Amygdala (tissue), 56 donors: ENCODE results near the gene ZNF677.
"Not testable (repeated sequence)": the region's sequence is repeated elsewhere in the genome, so short reads cannot be mapped to it uniquely, and the experiment has no call there.

ENCODE experiments used
- DNase-seq, 56 donors: peaks; one replicate each; lab custom pipeline; 2025; lab: John Stamatoyannopoulos, UW

The ZNF677 gene

DNA sequence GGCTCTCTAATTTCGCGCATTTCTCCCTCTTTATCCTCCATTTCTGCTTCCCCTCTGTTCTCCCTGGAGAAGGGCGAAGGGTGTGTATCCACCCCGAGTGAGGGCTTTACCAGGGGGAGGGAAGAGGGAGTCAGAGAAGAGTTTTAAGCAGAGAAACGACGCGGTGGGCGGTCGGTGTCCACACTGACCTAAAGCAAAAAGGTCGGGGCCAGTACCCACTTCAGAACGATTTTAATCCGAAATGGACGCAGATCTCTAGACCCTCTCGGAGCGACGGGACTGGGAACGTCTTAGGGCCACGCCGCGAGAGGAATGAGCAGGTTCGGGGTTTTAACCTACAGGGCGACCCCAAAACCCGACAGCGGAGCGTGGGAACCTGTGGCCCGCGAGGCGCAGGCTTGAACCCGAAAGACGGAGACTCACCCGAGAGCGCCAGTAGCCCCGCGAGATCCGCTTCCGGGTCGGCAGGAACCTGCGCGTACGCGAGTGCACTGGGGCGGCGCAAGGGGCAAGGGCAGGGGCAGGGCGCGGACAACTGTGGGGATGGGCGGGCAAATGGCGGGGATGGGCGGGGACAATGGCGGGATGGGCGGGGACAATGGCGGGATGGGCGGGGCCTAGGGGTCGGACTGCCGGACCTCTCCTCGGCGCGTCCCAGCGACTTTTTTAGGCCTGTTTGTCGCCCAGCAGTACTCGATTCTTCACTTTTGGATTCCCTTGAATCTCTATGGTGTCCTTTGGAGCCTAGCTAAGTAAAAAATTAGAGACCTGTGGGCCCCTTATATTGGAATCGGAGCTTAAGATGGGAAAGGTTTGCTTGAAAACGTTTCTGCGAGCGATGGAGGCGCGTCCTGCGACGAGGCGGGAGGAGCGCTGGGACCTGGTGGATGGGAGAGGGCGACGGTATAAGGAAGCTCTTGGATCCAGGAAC lies at the start of gene ZNF677:
ZNF677 (minus strand) TSS at position 463 of the 931 bp plus-strand sequence. CDS start 3,323 bp downstream, outside the sequence.
- DNase-seq: peak; percentile 46 to 97 (median 88)

GRCh38 chr19:53301341-53301740 lies 46.7 kb upstream of the ZNF677 start:
- DNase-seq: not testable (repeated sequence)

GRCh38 chr19:53294786-53295441 lies 40.2 kb upstream of the ZNF677 start:
- DNase-seq: no peak

- no peak for DNase-seq
Measured at GRCh38 chr19:53290758-53291549, 36.3 kb upstream of the ZNF677 start.

DNA sequence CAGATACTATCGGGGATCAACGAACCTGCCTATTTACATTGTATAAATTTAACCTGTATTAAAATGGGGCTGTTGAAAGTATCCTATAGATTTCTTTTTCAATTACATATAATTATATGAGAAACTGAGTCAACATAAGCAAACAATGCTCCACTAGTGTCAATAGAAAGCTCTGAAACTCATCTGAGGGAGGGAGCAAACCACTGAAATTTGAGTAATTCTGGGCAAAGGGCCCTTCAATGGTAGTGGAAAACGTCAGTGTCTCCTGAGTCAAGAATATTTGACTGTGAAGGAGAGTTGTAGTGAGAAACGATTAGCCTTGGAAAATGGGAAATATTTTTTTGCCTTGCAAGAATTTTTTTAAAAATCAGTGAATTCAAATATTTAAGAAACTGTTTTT lies 30.4 kb upstream of the ZNF677 start:
- DNase-seq: no peak

- DNase-seq: not testable (repeated sequence)
Measured at GRCh38 chr19:53281947-53282346, 27.3 kb upstream of the ZNF677 start.

- DNase-seq: no peak
Measured at GRCh38 chr19:53275480-53275879, 20.8 kb upstream of the ZNF677 start.

GRCh38 chr19:53272044-53272443 lies 17.4 kb upstream of the ZNF677 start:
- no peak for DNase-seq

DNA sequence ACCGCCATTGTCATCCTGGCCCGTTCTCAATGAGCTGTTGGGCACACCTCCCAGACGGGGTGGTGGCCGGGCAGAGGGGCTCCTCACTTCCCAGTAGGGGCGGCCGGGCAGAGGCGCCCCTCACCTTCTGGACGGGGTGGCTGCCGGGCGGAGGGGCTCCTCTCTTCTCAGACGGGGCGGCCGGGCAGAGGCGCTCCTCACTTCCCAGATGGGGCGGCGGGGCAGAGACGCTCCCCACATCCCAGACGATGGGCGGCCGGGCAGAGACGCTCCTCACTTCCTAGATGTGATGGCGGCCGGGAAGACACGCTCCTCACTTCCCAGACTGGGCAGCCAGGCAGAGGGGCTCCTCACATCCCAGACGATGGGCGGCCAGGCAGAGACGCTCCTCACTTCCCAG lies 15.2 kb upstream of the ZNF677 start:
- DNase-seq: not testable (repeated sequence)

GRCh38 chr19:53267623-53268022 lies 12.9 kb upstream of the ZNF677 start, which contains the start of gene VN1R4:
TSS of gene VN1R4 (minus strand) at chr19:53267723. CDS start at chr19:53267665, 58 bp downstream.
- DNase-seq: not testable (repeated sequence)

- not testable (repeated sequence) for DNase-seq
Measured at GRCh38 chr19:53257715-53258342, 3.2 kb upstream of the ZNF677 start, which contains the start of gene VN1R2. TSS of gene VN1R2 (plus strand) at chr19:53258292. CDS start at chr19:53258376, 84 bp downstream.

DNA sequence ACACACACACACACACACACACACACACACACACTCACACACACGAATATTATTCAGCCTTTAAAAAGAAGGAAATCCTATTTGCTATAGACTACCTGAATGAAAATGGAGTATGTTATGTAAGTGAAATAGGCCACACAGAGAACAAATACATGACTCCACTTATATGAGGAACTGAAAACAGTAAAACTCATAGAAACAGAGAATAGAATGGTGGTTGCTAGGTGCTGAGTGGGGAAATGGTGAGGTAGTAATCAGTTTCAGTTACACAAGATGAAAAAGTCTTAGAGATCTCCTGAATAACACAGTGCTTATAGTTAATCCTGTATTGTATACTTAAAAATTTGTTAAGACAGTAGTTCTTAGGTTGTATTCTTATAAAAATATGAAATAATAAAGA lies 8.2 kb downstream of the ZNF677 start:
- DNase-seq: no peak

GRCh38 chr19:53237114-53237777 lies 17.4 kb downstream of the ZNF677 start:
- no peak for DNase-seq

DNA sequence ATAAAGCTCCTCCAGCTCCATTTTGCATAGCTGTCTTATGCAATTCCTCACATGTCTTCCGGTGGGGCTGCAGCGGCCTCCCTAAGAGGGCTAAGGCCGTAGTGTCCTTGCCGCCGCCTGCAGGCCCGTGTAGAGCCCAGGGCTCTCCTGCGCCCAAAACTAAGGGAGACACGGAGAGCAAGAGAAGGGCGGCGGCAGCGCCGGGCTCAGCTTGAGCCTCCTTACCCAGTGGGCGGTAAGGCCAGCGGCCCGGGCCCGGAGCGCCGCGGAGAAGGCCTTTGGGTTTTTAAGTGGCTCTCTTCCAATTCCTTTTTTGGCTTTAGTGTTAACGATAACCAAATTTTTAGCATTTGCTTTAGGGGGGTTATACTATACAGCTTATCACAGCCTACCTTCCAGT lies 30.1 kb downstream of the ZNF677 start:
- no peak for DNase-seq

DNA sequence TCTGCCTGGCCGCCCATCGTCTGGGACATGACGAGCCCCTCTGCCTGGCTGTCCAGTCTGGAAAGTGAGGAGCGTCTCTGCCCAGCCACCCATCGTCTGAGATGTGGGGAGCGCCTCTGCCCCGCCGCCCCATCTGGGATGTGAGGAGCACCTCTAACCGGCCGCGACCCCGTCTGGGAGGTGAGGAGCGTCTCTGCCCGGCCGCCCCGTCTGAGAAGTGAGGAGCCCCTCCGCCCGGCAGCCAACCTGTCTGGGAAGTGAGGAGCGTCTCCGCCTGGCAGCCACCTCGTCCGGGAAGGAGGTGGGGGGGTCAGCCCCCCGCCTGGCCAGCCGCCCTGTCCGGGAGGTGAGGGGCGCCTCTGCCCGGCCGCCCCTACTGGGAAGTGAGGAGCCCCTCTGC lies 32.0 kb downstream of the ZNF677 start:
- DNase-seq: not testable (repeated sequence)

DNA sequence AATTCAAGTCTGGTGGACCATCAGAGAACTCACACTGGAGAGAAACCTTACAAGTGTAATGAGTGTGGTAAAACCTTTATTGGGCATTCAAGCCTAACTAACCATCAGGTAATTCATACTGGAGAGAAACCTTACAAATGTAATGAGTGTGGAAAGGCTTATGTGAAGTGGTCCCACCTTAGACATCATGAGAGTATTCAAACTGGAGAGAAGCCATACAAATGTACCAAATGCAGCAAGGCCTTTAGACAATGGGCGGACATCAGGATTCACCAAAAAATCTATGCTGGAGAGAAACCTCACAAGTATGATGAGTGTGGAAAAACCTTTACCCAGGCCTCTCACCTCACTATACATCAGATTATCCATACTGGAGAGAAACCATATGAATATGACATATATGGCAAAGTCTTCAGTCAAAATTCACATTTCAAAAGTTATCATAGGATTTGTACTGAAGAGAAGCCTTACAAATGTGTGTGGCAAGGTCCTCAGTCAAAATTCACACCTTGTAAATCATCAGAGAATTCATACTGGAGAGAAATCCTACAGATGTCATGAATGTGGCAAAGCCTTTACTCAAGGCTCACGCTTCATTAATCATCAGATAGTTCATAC lies 41.9 kb downstream of the ZNF677 start:
- DNase-seq: no peak

GRCh38 chr19:53211554-53211953 lies 43.1 kb downstream of the ZNF677 start:
- DNase-seq: not testable (repeated sequence)

DNA sequence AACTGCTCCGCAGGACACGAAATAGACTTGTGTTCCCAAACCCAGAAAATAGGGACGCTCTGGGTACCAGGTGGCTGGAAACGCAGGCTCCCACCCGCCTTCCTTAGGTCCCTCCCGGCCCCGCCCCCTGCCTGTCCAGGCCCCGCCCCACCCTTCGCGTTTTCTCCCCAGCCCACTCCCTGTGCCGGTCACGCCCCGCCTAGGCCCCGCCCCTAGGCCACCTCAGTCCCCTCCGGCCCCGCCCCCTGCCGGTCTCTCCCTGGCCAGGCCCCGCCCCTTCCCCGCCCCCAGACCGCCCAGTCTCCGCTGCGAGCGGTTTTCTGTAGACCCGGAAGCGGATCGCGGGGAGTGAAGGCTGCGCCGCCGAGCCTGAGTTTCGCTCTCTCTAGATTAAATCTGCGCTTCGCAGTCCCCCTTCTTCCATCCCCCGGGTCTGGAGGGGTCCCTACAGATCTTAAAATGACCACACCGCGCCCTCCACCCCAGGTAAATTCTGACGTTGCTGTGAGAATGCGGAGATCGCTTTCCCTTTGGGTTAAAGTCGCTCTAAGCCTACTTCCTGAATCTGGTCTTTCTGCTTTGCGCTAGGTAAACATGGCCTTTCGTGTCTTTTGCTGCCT lies 57.8 kb downstream of the ZNF677 start:
- peak; percentile 55 to 98 (median 92) for DNase-seq
